Testis (tissue), 3 donors: Measurements from ENCODE around the gene B4GALT1. TPM values are rescaled to one million over a fixed set of nuclear protein-coding genes. Genes with fewer than 3 reads are reported as not detected.

Source experiments
- DNase-seq: peaks from one replicate; pipeline ENCODE4 v3.0.0-alpha.2; 2019
- H3K27ac ChIP-seq, 2 donors: fragments of 200-600 bp; sonication (generic); one replicate each; pipeline ENCODE4 v1.5.1; 2019
- H3K27me3 ChIP-seq: fragments of 200-600 bp; sonication (generic); one replicate; pipeline ENCODE4 v1.5.1; 2019
- H3K36me3 ChIP-seq: fragments of 200-600 bp; sonication (generic); one replicate; pipeline ENCODE4 v1.5.1; 2017; ENCODE audit warnings: low read depth; ENCODE audit errors: missing control alignments
- H3K4me1 ChIP-seq: fragments of 200-600 bp; sonication (generic); one replicate; pipeline ENCODE4 v1.5.1; 2019
- H3K4me3 ChIP-seq, 2 donors: fragments of 200-600 bp; sonication (generic); one replicate each; pipeline ENCODE4 v1.5.1; 2017 to 2019
- H3K9me3 ChIP-seq: fragments of 200-600 bp; sonication (generic); one replicate; pipeline ENCODE4 v1.5.1; 2017
- CTCF ChIP-seq, 3 experiments: fragments of 450-650 bp in 2 of 3; fragments of 200-600 bp in 1 of 3; sonication (generic) in 1 of 3; IDR thresholded peaks; one replicate each; pipeline ENCODE4 v1.5.1; 2016 to 2019; ENCODE audit warnings: antibody characterized with exemption in 3 of 3, mild to moderate bottlenecking in 2 of 3, moderate library complexity in 1 of 3
- POLR2A ChIP-seq: fragments of 450-650 bp; IDR thresholded peaks from one replicate; pipeline ENCODE4 v1.6.1; 2017; ENCODE audit warnings: antibody characterized with exemption, mild to moderate bottlenecking, moderate library complexity
- WGBS, 2 donors: methylation state at CpG; one replicate each; pipeline ENCODE4 v1.1.5; 2018; 5-methylcytosine and 5-hydroxymethylcytosine counted together
- intact Hi-C: fragments of 100-400 bp; cut with DNase I; formaldehyde crosslinking; loops from one replicate; pipeline ENCODE4 v1.15.1; 2023; ENCODE audit warnings: low total_unique reads
- polyA plus RNA-seq: library from polyadenylated mRNA; stranded (reverse); fragments of 350-450 nt; fragmentation: Illumina TruSeq; extraction: RNeasy Lipid Tissue Mini Kit (QIAGEN cat#74804); gene quantifications from one replicate; pipeline ENCODE4 v1.2.3, GENCODE V29; 2014; ENCODE audit warnings: low read depth, low replicate concordance; ENCODE audit not compliant: insufficient read depth
- total RNA-seq, 2 donors: library from RNA; depleted of rRNA; stranded (reverse); fragments of >200 nt; gene quantifications; one replicate each; pipeline ENCODE4 v1.2.3, GENCODE V29; 2016

Gene B4GALT1
- total and polyA plus RNA-seq, 3 donors from 2014 or later = 112 to 212 (median 192) TPM

- H3K36me3 ChIP-seq = no peaks in the 10 kb centered on the region
- no peak for DNase-seq
Observed at GRCh38 chr9:33127881-33128280, 39.3 kb downstream of the B4GALT1 start.

GRCh38 chr9:33125871-33126823, 41.0 kb downstream of the B4GALT1 start:
- no peak for TF ChIP-seq CTCF (IDR thresholded peaks at IDR 0.05)
- peaks cover 43% of the 10 kb centered on the region for H3K4me1 ChIP-seq
- WGBS, 2 donors = 52 to 60% methylated on average over 6 to 8 of the region's 8 CpGs
- H3K27me3 ChIP-seq = no peaks in the 10 kb centered on the region
- H3K36me3 ChIP-seq = no peaks in the 10 kb centered on the region
- H3K4me3 ChIP-seq = no peak overlapping the region
- intact Hi-C loops = no loop called here
- H3K27ac ChIP-seq = peak overlapping the region; percentile 62 to 69
- H3K9me3 ChIP-seq = no peaks in the 10 kb centered on the region
- no peak for DNase-seq

More at GRCh38 chr9:33127881-33128280, 39.3 kb downstream of the B4GALT1 start:
- WGBS, 2 donors = 63 to 64% methylated on average over 5 of the region's 5 CpGs
- Histone ChIP-seq H3K27me3 (no peaks in the 10 kb centered on the region), H3K4me1 (peaks cover 51% of the 10 kb centered on the region), H3K9me3 (no peaks in the 10 kb centered on the region), H3K27ac (no peak overlapping the region), H3K4me3 (no peak overlapping the region)
- intact Hi-C loops = no loop called here
- no peak for TF ChIP-seq CTCF (IDR thresholded peaks at IDR 0.05)
- no peak for TF ChIP-seq POLR2A

- Histone ChIP-seq H3K27me3 (no peaks in the 10 kb centered on the region), H3K27ac (peak overlapping the region; percentile 62 to 69), H3K4me1 (peaks cover 41% of the 10 kb centered on the region), H3K9me3 (no peaks in the 10 kb centered on the region), H3K36me3 (no peaks in the 10 kb centered on the region), H3K4me3 (no peak overlapping the region)
- intact Hi-C loops = no loop called here
- no peak for TF ChIP-seq CTCF (IDR thresholded peaks at IDR 0.05)
- TF ChIP-seq POLR2A = no peak
- no peak for DNase-seq
- 72 to 80% methylated on average over 2 to 3 of the region's 3 CpGs for WGBS, 2 donors
Observed at GRCh38 chr9:33125461-33125860, 41.7 kb downstream of the B4GALT1 start.

- Histone ChIP-seq H3K27me3 (no peaks in the 10 kb centered on the region), H3K4me1 (peaks cover 35% of the 10 kb centered on the region), H3K27ac (peak overlapping the region; percentile 35 to 69), H3K4me3 (no peak overlapping the region), H3K36me3 (no peaks in the 10 kb centered on the region), H3K9me3 (no peaks in the 10 kb centered on the region)
- intact Hi-C loops = no loop called here
- DNase-seq = no peak
- 49 to 55% methylated on average over 9 of the region's 9 CpGs for WGBS, 2 donors
- TF ChIP-seq CTCF (IDR thresholded peaks at IDR 0.05) (no peak), POLR2A (no peak)
Observed at GRCh38 chr9:33124751-33125381, 42.3 kb downstream of the B4GALT1 start.
